ENCODE results near the gene TMEM240. TPM values are rescaled to one million over a fixed set of nuclear protein-coding genes. Genes with fewer than 3 reads are reported as not detected.

TMEM240 gene
- total and polyA plus RNA-seq, 9 of the 15 experiments (the other 6 are each of a cell fraction or from before 2014, with no cell fraction given): 0.24 to 2.0 (median 0.69) TPM; not detected in 5

DNA sequence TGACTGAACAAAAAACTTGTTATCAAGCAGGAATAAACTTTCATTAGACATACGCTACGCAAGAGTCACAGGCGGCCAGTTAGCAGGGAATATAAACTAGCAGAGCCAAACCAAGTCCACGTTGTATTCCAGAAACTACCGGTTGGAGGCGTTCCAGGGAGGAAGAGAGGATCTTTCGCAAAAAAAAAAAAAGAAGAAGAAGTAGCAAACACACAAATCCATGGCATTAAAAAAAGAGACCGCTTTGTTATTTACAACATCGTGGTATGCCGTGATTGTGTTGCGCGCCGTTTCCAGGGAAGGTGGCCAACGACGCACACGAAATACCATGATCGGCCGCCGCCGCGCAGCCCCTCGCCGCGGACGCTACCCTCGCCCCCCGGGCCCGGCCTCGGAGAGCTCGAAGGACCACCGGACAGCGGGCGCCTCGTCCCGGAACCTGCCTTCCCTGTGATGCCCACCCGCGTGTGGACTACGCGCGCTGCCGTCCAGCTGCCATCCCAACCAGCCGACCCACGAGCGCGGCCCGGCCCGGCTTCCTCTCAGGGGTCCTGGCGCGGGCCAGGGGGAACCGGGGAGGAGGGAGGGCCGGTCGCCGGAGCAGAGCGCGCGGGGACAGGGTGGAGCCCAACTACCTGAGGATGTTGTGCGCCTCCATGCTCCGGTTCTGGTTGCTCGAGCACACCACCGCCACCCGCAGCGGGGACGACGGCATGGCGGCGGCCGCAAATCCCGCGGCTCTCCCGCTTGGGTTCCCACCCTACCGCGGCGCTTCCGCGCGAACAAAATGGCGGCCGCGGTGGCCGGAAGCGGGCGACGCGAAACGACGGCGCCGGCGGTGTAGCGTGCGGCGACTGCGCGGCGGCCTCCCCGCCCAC is 33.7 kb upstream of the TMEM240 start (continued):
- TF ChIP-seq FOXM1 (IDR thresholded peaks at IDR 0.05; ENCODE audit: low read depth) (no peak), FOXM1 (CRISPR knock-in tag; IDR thresholded peaks at IDR 0.05; ENCODE audit: low read depth) (no peak; the same call in 1 of the 2 replicates), CXXC5 (CRISPR knock-in tag; IDR thresholded peaks at IDR 0.05) (no peak), SLC30A9 (CRISPR knock-in tag; IDR thresholded peaks at IDR 0.05) (no peak), NCOA4 (IDR thresholded peaks at IDR 0.05; ENCODE audit: partially characterized antibody) (no peak), ZNF696 (CRISPR knock-in tag; conservative IDR thresholded peaks at IDR 0.05) (no peak), RBM25 (IDR thresholded peaks at IDR 0.05; ENCODE audit: low read depth, low read length, severe bottlenecking) (peak; percentile 94), ZNF644 (tag; IDR thresholded peaks at IDR 0.05; ENCODE audit: low read depth) (0 out of 2 replicates have a peak, but pooled peaks have one; percentile 79), ZNF584 (CRISPR knock-in tag; IDR thresholded peaks at IDR 0.05; ENCODE audit: low read depth) (no peak), CBX1 (IDR thresholded peaks at IDR 0.05; ENCODE audit: low read depth) (peak; percentile 64), TFE3 (CRISPR knock-in tag; IDR thresholded peaks at IDR 0.05) (no peak), ZNF589 (CRISPR knock-in tag; IDR thresholded peaks at IDR 0.05; ENCODE audit: low read depth) (no peak), TCF7 (IDR thresholded peaks at IDR 0.05; ENCODE audit: borderline replicate concordance) (0 out of 2 replicates have a peak, but pooled peaks have one; percentile 1), SAFB2 (IDR thresholded peaks at IDR 0.05; ENCODE audit: borderline replicate concordance, low read depth, low read length, severe bottlenecking) (no peak), GABPB2 (CRISPR knock-in tag; conservative IDR thresholded peaks at IDR 0.05) (0 out of 2 replicates have a peak, but pooled peaks have one; percentile 40), TCFL5 (CRISPR knock-in tag; conservative IDR thresholded peaks at IDR 0.05) (no peak), CEBPB (tag; IDR thresholded peaks at IDR 0.05) (no peak), NR2C1 (IDR thresholded peaks at IDR 0.05) (no peak), NR2C1 (tag; IDR thresholded peaks at IDR 0.05) (no peak), CBX5 (IDR thresholded peaks at IDR 0.05; ENCODE audit: borderline replicate concordance, low read depth) (no peak), ZNF143 (CRISPR knock-in tag; IDR thresholded peaks at IDR 0.05) (no peak; the same call in 1 of the 2 replicates)
- TF ChIP-seq, protein P1, sequence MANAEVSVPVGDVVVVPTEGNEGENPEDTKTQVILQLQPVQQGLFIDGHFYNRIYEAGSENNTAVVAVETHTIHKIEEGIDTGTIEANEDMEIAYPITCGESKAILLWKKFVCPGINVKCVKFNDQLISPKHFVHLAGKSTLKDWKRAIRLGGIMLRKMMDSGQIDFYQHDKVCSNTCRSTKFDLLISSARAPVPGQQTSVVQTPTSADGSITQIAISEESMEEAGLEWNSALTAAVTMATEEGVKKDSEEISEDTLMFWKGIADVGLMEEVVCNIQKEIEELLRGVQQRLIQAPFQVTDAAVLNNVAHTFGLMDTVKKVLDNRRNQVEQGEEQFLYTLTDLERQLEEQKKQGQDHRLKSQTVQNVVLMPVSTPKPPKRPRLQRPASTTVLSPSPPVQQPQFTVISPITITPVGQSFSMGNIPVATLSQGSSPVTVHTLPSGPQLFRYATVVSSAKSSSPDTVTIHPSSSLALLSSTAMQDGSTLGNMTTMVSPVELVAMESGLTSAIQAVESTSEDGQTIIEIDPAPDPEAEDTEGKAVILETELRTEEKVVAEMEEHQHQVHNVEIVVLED (CRISPR knock-in tag; IDR thresholded peaks at IDR 0.05): no peak
- TF ChIP-seq, protein P2, sequence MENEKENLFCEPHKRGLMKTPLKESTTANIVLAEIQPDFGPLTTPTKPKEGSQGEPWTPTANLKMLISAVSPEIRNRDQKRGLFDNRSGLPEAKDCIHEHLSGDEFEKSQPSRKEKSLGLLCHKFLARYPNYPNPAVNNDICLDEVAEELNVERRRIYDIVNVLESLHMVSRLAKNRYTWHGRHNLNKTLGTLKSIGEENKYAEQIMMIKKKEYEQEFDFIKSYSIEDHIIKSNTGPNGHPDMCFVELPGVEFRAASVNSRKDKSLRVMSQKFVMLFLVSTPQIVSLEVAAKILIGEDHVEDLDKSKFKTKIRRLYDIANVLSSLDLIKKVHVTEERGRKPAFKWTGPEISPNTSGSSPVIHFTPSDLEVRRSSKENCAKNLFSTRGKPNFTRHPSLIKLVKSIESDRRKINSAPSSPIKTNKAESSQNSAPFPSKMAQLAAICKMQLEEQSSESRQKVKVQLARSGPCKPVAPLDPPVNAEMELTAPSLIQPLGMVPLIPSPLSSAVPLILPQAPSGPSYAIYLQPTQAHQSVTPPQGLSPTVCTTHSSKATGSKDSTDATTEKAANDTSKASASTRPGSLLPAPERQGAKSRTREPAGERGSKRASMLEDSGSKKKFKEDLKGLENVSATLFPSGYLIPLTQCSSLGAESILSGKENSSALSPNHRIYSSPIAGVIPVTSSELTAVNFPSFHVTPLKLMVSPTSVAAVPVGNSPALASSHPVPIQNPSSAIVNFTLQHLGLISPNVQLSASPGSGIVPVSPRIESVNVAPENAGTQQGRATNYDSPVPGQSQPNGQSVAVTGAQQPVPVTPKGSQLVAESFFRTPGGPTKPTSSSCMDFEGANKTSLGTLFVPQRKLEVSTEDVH (IDR thresholded peaks at IDR 0.05; ENCODE audit: low read depth, partially characterized antibody): no peak
